Calu3 (cell line): ENCODE data around the gene MAMDC4. TPM values are rescaled to one million over a fixed set of nuclear protein-coding genes. Genes with fewer than 3 reads are reported as not detected.

Experiments
- BruUV-seq: library from RNA; stranded (reverse); fragments of 400-500 nt; replicated peaks from 2 replicates; lab custom pipeline; 2021; lab: Mats Ljungman, UMichigan
- CTCF ChIA-PET: fragments of 300-600 bp; sonication (Branson Sonifier 250); formaldehyde crosslinking; loops from one replicate; lab custom pipeline; 2022; ENCODE audit warnings: antibody characterized with exemption; lab: Charles Lee
- DNase-seq: peaks from one replicate; pipeline ENCODE4 v3.0.0; 2022
- H3K27ac Mint-ChIP-seq: one replicate; pipeline ENCODE4 v1.8.0; 2022; ENCODE audit warnings: mixed read lengths; ENCODE audit not compliant: unreplicated experiment
- H3K27me3 Mint-ChIP-seq: one replicate; pipeline ENCODE4 v1.8.0; 2022; ENCODE audit warnings: mixed read lengths; ENCODE audit not compliant: unreplicated experiment
- H3K36me3 Mint-ChIP-seq: one replicate; pipeline ENCODE4 v1.8.0; 2022; ENCODE audit warnings: mild to moderate bottlenecking, moderate library complexity, mixed read lengths; ENCODE audit not compliant: insufficient read depth, unreplicated experiment
- H3K4me1 Mint-ChIP-seq: one replicate; pipeline ENCODE4 v1.8.0; 2022; ENCODE audit warnings: mild to moderate bottlenecking, low read depth, mixed read lengths; ENCODE audit not compliant: unreplicated experiment
- H3K4me3 Mint-ChIP-seq: one replicate; pipeline ENCODE4 v1.8.0; 2022; ENCODE audit warnings: mild to moderate bottlenecking, low read depth, moderate library complexity, mixed read lengths; ENCODE audit not compliant: unreplicated experiment
- H3K9me3 Mint-ChIP-seq: one replicate; pipeline ENCODE4 v1.8.0; 2022; ENCODE audit warnings: low read depth, mixed read lengths; ENCODE audit not compliant: unreplicated experiment
- intact Hi-C: fragments of 100-400 bp; cut with micrococcal nuclease; formaldehyde crosslinking; loops from one replicate; pipeline ENCODE4 v1.10.0; 2022; ENCODE audit not compliant: unreplicated experiment
- total RNA-seq: library from RNA; stranded (reverse); gene quantifications from 2 replicates; pipeline ENCODE4 v1.2.3, GENCODE V29; 2022
- TF ChIP-seq, protein P1 (sequence below): fragments of 200-600 bp; IDR thresholded peaks from one replicate; pipeline ENCODE4 v1.8.0; 2022; ENCODE audit warnings: antibody characterized with exemption; ENCODE audit not compliant: unreplicated experiment

The MAMDC4 gene
- total RNA-seq, 1 experiment from 2014 or later = 3.6 TPM

DNA sequence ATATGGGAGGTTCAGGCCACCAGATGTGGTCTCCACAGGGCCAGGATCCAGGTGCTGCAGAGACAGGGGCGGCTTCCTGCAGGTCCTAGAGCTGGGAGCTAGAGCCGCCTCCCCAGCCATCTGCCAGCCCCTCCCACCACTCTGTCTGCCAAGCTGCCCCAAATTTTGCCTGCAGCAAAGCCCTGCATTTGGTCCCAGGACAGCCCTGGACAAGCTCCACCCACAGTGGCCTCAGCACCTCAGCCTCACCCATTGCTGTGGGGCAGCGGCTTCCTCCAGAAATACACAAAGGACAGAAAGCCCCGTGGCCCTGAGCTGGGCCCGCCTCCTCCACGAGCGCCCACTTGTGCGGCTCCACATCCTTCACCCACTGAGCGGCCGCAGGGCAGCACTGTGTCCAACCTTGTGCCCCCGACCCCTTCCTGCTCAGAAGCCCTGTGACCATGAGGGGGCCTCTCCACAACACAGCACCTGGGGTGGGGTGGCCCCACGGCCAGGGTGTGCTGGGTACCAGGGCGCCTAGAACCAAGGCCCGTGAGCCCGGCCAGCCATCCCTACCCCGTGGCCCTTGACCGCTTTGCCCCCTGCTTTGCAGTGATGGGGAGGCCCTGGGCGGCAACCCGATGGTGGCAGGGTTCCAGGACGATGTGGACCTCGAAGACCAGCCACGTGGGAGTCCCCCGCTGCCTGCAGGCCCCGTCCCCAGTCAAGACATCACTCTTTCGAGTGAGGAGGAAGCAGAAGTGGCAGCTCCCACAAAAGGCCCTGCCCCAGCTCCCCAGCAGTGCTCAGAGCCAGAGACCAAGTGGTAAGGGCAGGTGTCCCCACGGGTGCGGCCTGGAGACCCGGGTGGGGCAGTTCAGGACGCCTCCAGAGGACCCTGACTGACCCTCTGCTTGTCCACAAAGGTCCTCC, 13.6 kb upstream of the MAMDC4 start:
- no peak overlapping the region for H3K27ac Mint-ChIP-seq
- no peak for DNase-seq
- peaks cover 8% of the 10 kb centered on the region for H3K4me1 Mint-ChIP-seq

DNA sequence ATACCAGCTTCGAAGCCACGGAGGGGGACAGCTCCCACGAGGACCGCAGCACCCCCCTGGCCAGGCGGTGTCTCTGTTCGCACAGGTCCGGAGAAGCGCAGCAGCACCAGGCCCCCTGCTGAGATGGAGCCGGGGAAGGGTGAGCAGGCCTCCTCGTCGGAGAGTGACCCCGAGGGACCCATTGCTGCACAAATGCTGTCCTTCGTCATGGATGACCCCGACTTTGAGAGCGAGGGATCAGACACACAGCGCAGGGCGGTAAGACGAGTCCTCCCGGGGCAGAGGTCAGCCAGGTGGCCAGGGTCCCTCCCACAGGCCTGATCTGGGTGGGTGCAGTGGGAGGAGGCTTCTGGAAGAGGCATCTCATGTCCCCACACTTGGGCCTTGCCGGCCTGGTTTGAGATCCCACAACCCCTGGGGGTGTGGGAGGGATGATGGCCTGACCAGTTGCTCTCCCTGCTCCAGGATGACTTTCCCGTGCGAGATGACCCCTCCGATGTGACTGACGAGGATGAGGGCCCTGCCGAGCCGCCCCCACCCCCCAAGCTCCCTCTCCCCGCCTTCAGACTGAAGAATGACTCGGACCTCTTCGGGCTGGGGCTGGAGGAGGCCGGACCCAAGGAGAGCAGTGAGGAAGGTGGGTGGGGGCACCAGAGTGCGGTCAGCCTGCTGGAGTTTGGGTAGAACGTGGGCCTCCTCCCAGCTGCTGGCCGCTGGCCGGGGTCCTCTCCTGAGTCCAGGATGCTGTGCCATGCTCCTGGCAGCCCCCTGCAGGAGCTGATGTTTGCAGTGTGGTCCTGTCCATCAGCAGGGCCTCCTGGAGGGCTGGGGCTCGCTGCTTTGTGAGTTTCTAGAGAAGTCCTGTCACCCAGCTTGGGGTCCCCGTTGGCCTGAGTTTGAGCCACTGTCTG, 12.7 kb upstream of the MAMDC4 start:
- intact Hi-C loops = no loop called here
- peaks cover 8% of the 10 kb centered on the region for H3K4me1 Mint-ChIP-seq
- DNase-seq = no peak
- no peak overlapping the region for H3K4me3 Mint-ChIP-seq
- H3K36me3 Mint-ChIP-seq = peaks cover 29% of the 10 kb centered on the region
- CTCF ChIA-PET = no interaction called here
- no TSS peak for BruUV-seq
- no peak overlapping the region for H3K27ac Mint-ChIP-seq
- TF ChIP-seq, protein P1, sequence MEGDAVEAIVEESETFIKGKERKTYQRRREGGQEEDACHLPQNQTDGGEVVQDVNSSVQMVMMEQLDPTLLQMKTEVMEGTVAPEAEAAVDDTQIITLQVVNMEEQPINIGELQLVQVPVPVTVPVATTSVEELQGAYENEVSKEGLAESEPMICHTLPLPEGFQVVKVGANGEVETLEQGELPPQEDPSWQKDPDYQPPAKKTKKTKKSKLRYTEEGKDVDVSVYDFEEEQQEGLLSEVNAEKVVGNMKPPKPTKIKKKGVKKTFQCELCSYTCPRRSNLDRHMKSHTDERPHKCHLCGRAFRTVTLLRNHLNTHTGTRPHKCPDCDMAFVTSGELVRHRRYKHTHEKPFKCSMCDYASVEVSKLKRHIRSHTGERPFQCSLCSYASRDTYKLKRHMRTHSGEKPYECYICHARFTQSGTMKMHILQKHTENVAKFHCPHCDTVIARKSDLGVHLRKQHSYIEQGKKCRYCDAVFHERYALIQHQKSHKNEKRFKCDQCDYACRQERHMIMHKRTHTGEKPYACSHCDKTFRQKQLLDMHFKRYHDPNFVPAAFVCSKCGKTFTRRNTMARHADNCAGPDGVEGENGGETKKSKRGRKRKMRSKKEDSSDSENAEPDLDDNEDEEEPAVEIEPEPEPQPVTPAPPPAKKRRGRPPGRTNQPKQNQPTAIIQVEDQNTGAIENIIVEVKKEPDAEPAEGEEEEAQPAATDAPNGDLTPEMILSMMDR = no peak
- no peaks in the 10 kb centered on the region for H3K27me3 Mint-ChIP-seq
- no peaks in the 10 kb centered on the region for H3K9me3 Mint-ChIP-seq

More for the DNA sequence above, 13.6 kb upstream of the MAMDC4 start:
- BruUV-seq = no TSS peak
- TF ChIP-seq, protein P1 = no peak
- Mint-ChIP-seq H3K4me3 (no peak overlapping the region), H3K36me3 (peaks cover 24% of the 10 kb centered on the region), H3K27me3 (no peaks in the 10 kb centered on the region), H3K9me3 (no peaks in the 10 kb centered on the region)
- intact Hi-C loops = no loop called here
- CTCF ChIA-PET = no interaction called here

DNA sequence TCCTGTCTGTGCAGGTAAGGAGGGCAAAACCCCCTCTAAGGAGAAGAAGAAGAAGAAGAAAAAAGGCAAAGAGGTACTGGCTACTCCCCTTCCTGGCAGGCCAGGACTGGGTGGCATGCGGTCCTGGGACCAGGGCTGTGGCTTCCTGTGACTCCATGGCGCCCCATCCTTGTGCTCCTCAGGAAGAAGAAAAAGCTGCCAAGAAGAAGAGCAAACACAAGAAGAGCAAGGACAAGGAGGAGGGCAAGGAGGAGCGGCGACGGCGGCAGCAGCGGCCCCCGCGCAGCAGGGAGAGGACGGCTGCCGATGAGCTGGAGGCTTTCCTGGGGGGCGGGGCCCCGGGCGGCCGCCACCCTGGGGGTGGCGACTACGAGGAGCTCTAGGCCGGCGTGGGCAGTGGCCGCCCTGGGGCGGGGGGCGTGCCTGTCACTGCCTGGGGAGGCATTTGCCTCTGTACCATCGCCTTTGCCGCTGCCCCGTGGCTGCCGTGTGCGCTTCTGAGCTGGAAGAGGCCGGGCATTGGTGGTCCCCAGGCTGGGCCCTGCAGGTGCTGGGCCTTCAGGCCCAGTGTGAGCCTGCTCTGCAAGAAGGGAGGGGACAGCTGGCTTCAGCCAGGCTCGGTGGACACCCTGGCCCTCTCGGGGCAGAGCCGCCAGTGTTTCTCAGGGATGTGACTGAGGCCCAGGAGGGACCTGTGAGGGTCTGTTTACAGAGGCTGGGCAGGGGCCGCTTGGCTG, 11.8 kb upstream of the MAMDC4 start:
- Mint-ChIP-seq H3K27ac (no peak overlapping the region), H3K9me3 (no peaks in the 10 kb centered on the region), H3K36me3 (peaks cover 24% of the 10 kb centered on the region), H3K27me3 (no peaks in the 10 kb centered on the region), H3K4me1 (peaks cover 8% of the 10 kb centered on the region), H3K4me3 (no peak overlapping the region)
- TF ChIP-seq, protein P1 = no peak
- intact Hi-C loops = no loop called here
- no peak for DNase-seq
- TSS peak; percentile 65 for BruUV-seq
- CTCF ChIA-PET = no interaction called here
